WTC11 (cell line): ENCODE data around the gene PRDM15. TPM values are rescaled to one million over a fixed set of nuclear protein-coding genes. Genes with fewer than 3 reads are reported as not detected.

Experiments
- ATAC-seq: fragments of 200-7000 bp; cut with Tn5 transposase; 2 replicates; pipeline ENCODE4 v1.10.0; 2021; ENCODE audit warnings: mild to moderate bottlenecking, moderate library complexity
- CTCF ChIA-PET: fragments of 300-600 bp; sonication (Branson Sonifier 250); formaldehyde crosslinking; loops from one replicate; lab custom pipeline; 2021; ENCODE audit warnings: antibody characterized with exemption; lab: Charles Lee
- POLR2A ChIA-PET: fragments of 350-600 bp; sonication (Branson Sonifier 250); formaldehyde crosslinking; loops from one replicate; lab custom pipeline; 2021; ENCODE audit warnings: antibody characterized with exemption; lab: Charles Lee
- DNase-seq: peaks from one replicate; pipeline ENCODE4 v3.0.0; 2021; ENCODE audit warnings: low spot score
- H3K27ac Mint-ChIP-seq: 2 replicates; pipeline ENCODE4 v1.8.0; 2021; ENCODE audit warnings: mixed read lengths
- H3K27me3 Mint-ChIP-seq: 2 replicates; pipeline ENCODE4 v1.8.0; 2021; ENCODE audit warnings: low read depth, mild to moderate bottlenecking, moderate library complexity, mixed read lengths
- H3K36me3 Mint-ChIP-seq: 2 replicates; pipeline ENCODE4 v1.8.0; 2021; ENCODE audit warnings: mixed read lengths
- H3K4me1 Mint-ChIP-seq: 2 replicates; pipeline ENCODE4 v1.8.0; 2022; ENCODE audit warnings: mixed read lengths
- H3K4me3 Mint-ChIP-seq: 2 replicates; pipeline ENCODE4 v1.8.0; 2021; ENCODE audit warnings: mild to moderate bottlenecking, moderate library complexity, mixed read lengths
- H3K9me3 Mint-ChIP-seq: 2 replicates; pipeline ENCODE4 v1.8.0; 2021; ENCODE audit warnings: mixed read lengths
- ATF2 ChIP-seq: sonication (generic); formaldehyde crosslinking; IDR thresholded peaks from 2 replicates; pipeline ENCODE4 v1.8.1; 2022; ENCODE audit warnings: low read depth, missing genetic modification reagents, borderline replicate concordance
- CREB1 ChIP-seq: sonication (generic); formaldehyde crosslinking; IDR thresholded peaks from 2 replicates; pipeline ENCODE4 v1.8.0; 2023; ENCODE audit warnings: mild to moderate bottlenecking, missing genetic modification reagents
- ERG ChIP-seq: fragments of 250-450 bp; sonication (Bioruptor Pico); IDR thresholded peaks from 2 replicates; pipeline ENCODE4 v1.8.0; 2021; ENCODE audit warnings: mild to moderate bottlenecking
- ETV6 ChIP-seq: sonication (generic); formaldehyde crosslinking; IDR thresholded peaks from 2 replicates; pipeline ENCODE4 v1.8.1; 2022; ENCODE audit warnings: mild to moderate bottlenecking, missing genetic modification reagents
- FOXJ3 ChIP-seq: sonication (generic); formaldehyde crosslinking; IDR thresholded peaks from 2 replicates; pipeline ENCODE4 v1.9.0; 2021; ENCODE audit warnings: missing genetic modification reagents, mild to moderate bottlenecking, borderline replicate concordance
- FOXP4 ChIP-seq: sonication (generic); formaldehyde crosslinking; IDR thresholded peaks from 2 replicates; pipeline ENCODE4 v1.8.0; 2022; ENCODE audit warnings: mild to moderate bottlenecking, missing genetic modification reagents
- IRF2 ChIP-seq: sonication (generic); formaldehyde crosslinking; IDR thresholded peaks from 2 replicates; pipeline ENCODE4 v1.8.0; 2022; ENCODE audit warnings: low read depth, missing genetic modification reagents, borderline replicate concordance
- MAX ChIP-seq: sonication (generic); formaldehyde crosslinking; IDR thresholded peaks from 2 replicates; pipeline ENCODE4 v1.8.0; 2022; ENCODE audit warnings: mild to moderate bottlenecking, missing genetic modification reagents
- MXD4 ChIP-seq: fragments of 250-450 bp; sonication (Bioruptor Pico); IDR thresholded peaks from 2 replicates; pipeline ENCODE4 v1.8.0; 2021; ENCODE audit warnings: mild to moderate bottlenecking, moderate library complexity, borderline replicate concordance
- MYBL2 ChIP-seq: sonication (generic); formaldehyde crosslinking; IDR thresholded peaks from 2 replicates; pipeline ENCODE4 v1.8.1; 2023; ENCODE audit warnings: mild to moderate bottlenecking, moderate library complexity, missing genetic modification reagents
- NR2C2 ChIP-seq: sonication (generic); formaldehyde crosslinking; IDR thresholded peaks from 2 replicates; pipeline ENCODE4 v1.8.0; 2022; ENCODE audit warnings: mild to moderate bottlenecking, missing genetic modification reagents
- TP53 ChIP-seq: sonication (generic); formaldehyde crosslinking; IDR thresholded peaks from 2 replicates; pipeline ENCODE4 v1.8.1; 2023; ENCODE audit warnings: mild to moderate bottlenecking, missing genetic modification reagents
- USF1 ChIP-seq: sonication (generic); formaldehyde crosslinking; IDR thresholded peaks from 2 replicates; pipeline ENCODE4 v1.8.0; 2022; ENCODE audit warnings: mild to moderate bottlenecking, missing genetic modification reagents
- USF2 ChIP-seq: sonication (generic); formaldehyde crosslinking; IDR thresholded peaks from 2 replicates; pipeline ENCODE4 v1.8.1; 2023; ENCODE audit warnings: mild to moderate bottlenecking, missing genetic modification reagents, moderate library complexity
- ZNF138 ChIP-seq: sonication (generic); formaldehyde crosslinking; conservative IDR thresholded peaks from 2 replicates; pipeline ENCODE4 v1.8.1; 2022; ENCODE audit warnings: mild to moderate bottlenecking, moderate library complexity, missing genetic modification reagents
- ZNF396 ChIP-seq: fragments of 250-450 bp; sonication (Bioruptor Pico); IDR thresholded peaks from 2 replicates; pipeline ENCODE4 v1.8.0; 2021; ENCODE audit warnings: mild to moderate bottlenecking, moderate library complexity, borderline replicate concordance
- ZNF532 ChIP-seq: fragments of 250-450 bp; sonication (Bioruptor Pico); IDR thresholded peaks from 2 replicates; pipeline ENCODE4 v1.9.0; 2021; ENCODE audit warnings: mild to moderate bottlenecking, borderline replicate concordance
- ZNF671 ChIP-seq: fragments of 250-450 bp; sonication (Bioruptor Pico); IDR thresholded peaks from 2 replicates; pipeline ENCODE4 v1.8.0; 2021; ENCODE audit warnings: mild to moderate bottlenecking
- ZSCAN18 ChIP-seq: fragments of 250-450 bp; sonication (Bioruptor Pico); IDR thresholded peaks from 2 replicates; pipeline ENCODE4 v2.1.2; 2022; ENCODE audit warnings: mild to moderate bottlenecking, moderate library complexity
- total RNA-seq: library from RNA; stranded (reverse); gene quantifications from 3 replicates; pipeline ENCODE4 v1.2.3, GENCODE V29; 2021

PRDM15 gene
- total RNA-seq, 1 experiment from 2014 or later, result 12.9 TPM

GRCh38 chr21:41802684-41803083 lies 76.5 kb downstream of the PRDM15 start:
- no peaks in the 10 kb centered on the region for H3K27me3 Mint-ChIP-seq
- no peak overlapping the region for H3K4me3 Mint-ChIP-seq
- DNase-seq (no peak), ATAC-seq (no peak)
- H3K36me3 Mint-ChIP-seq, result peaks cover 22% of the 10 kb centered on the region
- ChIA-PET POLR2A (no interaction called here), CTCF (interaction anchor here (0.8 to 3.7 kb wide), 2 partner anchors 16 to 190 kb away, joined by 3 to 14 read pairs; no protein-coding TSS in a partner anchor)
- TF ChIP-seq ZNF532 (CRISPR knock-in tag) (no peak), ERG (no peak)
- no peaks in the 10 kb centered on the region for H3K4me1 Mint-ChIP-seq
- H3K27ac Mint-ChIP-seq, result peak overlapping the region; percentile 45; the same call in 1 of the 2 replicates
- peaks cover 15% of the 10 kb centered on the region for H3K9me3 Mint-ChIP-seq

GRCh38 chr21:41802198-41802584 lies 77.0 kb downstream of the PRDM15 start:
- Mint-ChIP-seq H3K9me3 (peaks cover 11% of the 10 kb centered on the region), H3K4me3 (no peak overlapping the region), H3K27me3 (no peaks in the 10 kb centered on the region), H3K4me1 (no peaks in the 10 kb centered on the region), H3K27ac (no peak overlapping the region), H3K36me3 (peaks cover 17% of the 10 kb centered on the region)
- ATAC-seq (no peak), DNase-seq (no peak)
- CTCF ChIA-PET, result interaction anchor here (3.7 kb wide), 1 partner anchor 190 kb away, joined by 14 read pairs; no protein-coding TSS in a partner anchor
- POLR2A ChIA-PET, result no interaction called here
- TF ChIP-seq TP53 (CRISPR knock-in tag) (no peak), FOXP4 (CRISPR knock-in tag) (no peak), ZNF396 (CRISPR knock-in tag) (no peak), MXD4 (CRISPR knock-in tag) (no peak), MAX (CRISPR knock-in tag) (no peak), ATF2 (CRISPR knock-in tag) (no peak), NR2C2 (CRISPR knock-in tag) (no peak), ZNF138 (no peak), ETV6 (CRISPR knock-in tag) (no peak), MYBL2 (CRISPR knock-in tag) (no peak), ERG (no peak), IRF2 (CRISPR knock-in tag) (no peak), ZNF671 (CRISPR knock-in tag) (no peak), CREB1 (CRISPR knock-in tag) (no peak), FOXJ3 (no peak), USF2 (CRISPR knock-in tag) (no peak), ZSCAN18 (CRISPR knock-in tag) (no peak), USF1 (CRISPR knock-in tag) (no peak)
